Measurements from ENCODE around the gene BTBD9.
A peak's percentile ranks its signal among the peaks of the same experiment; 100 is the strongest.

BTBD9 gene

GRCh38 chr6:38686270-38687042 lies 46.7 kb upstream of the BTBD9 start:
- Histone ChIP-seq H3K18ac (ENCODE audit: low read depth in 1 of 2, low read length in 2 of 2) (no peak overlapping the region), H2BK12ac (ENCODE audit: low read length in 2 of 2) (no peak overlapping the region), H2BK120ac (ENCODE audit: low read depth, low read length) (peak overlapping the region; percentile 4), H3K14ac (ENCODE audit: low read length in 2 of 2) (no peak overlapping the region), H3K27me3 (ENCODE audit: control insufficient read depth in 1 of 2, insufficient read depth in 1 of 2, low read length in 2 of 2) (no peaks in the 10 kb centered on the region), H3K79me1 (replicated peaks; ENCODE audit: low read length, poor library complexity, severe bottlenecking) (peaks cover 18% of the 10 kb centered on the region), H2AK5ac (ENCODE audit: low read length, severe bottlenecking) (no peak overlapping the region), H3K9ac (ENCODE audit: low read length) (no peak overlapping the region), H3K9me3 (ENCODE audit: control insufficient read depth, low read length) (no peaks in the 10 kb centered on the region), H3K23ac (ENCODE audit: low read length in 2 of 2) (no peak overlapping the region), H2AFZ (ENCODE audit: low read depth, low read length) (no peak overlapping the region), H3K4me2 (ENCODE audit: low read length, poor library complexity, severe bottlenecking) (no peak overlapping the region), H3K36me3 (ENCODE audit: control insufficient read depth in 1 of 2, insufficient read depth in 2 of 2, low read depth in 1 of 2, low read length in 2 of 2) (peaks cover 3 to 37% of the 10 kb centered on the region in 2 experiments), H3K27ac (ENCODE audit: low read length, poor library complexity, severe bottlenecking) (no peak overlapping the region), H3K4me3 (ENCODE audit: insufficient read depth in 1 of 2, low read depth in 1 of 2, low read length in 2 of 2) (no peak overlapping the region), H4K91ac (ENCODE audit: low read length) (no peak overlapping the region), H3K4ac (ENCODE audit: low read depth in 1 of 2, low read length in 2 of 2) (no peak overlapping the region), H3K4me1 (ENCODE audit: control insufficient read depth, insufficient read depth, low read depth, low read length) (peaks cover 2% of the 10 kb centered on the region), H2BK5ac (ENCODE audit: low read depth, low read length, poor library complexity, severe bottlenecking) (no peak overlapping the region), H2BK15ac (ENCODE audit: low read depth, poor library complexity, severe bottlenecking) (no peak overlapping the region), H4K8ac (ENCODE audit: low read length) (no peak overlapping the region)
- no peak for DNase-seq
- WGBS, result 99% methylated on average over 4 of the region's 4 CpGs

- Histone ChIP-seq H3K79me1 (replicated peaks; ENCODE audit: low read length, poor library complexity, severe bottlenecking) (peaks cover 18% of the 10 kb centered on the region), H3K4me3 (ENCODE audit: insufficient read depth in 1 of 2, low read depth in 1 of 2, low read length in 2 of 2) (no peak overlapping the region), H2BK12ac (ENCODE audit: low read length in 2 of 2) (no peak overlapping the region), H2BK15ac (ENCODE audit: low read depth, poor library complexity, severe bottlenecking) (no peak overlapping the region), H2BK120ac (ENCODE audit: low read depth, low read length) (no peak overlapping the region), H4K8ac (ENCODE audit: low read length) (no peak overlapping the region), H4K91ac (ENCODE audit: low read length) (no peak overlapping the region), H2AK5ac (ENCODE audit: low read length, severe bottlenecking) (no peak overlapping the region), H2BK5ac (ENCODE audit: low read depth, low read length, poor library complexity, severe bottlenecking) (no peak overlapping the region), H3K18ac (ENCODE audit: low read depth in 1 of 2, low read length in 2 of 2) (no peak overlapping the region), H2AFZ (ENCODE audit: low read depth, low read length) (no peak overlapping the region), H3K36me3 (ENCODE audit: control insufficient read depth in 1 of 2, insufficient read depth in 2 of 2, low read depth in 1 of 2, low read length in 2 of 2) (peaks cover 9 to 46% of the 10 kb centered on the region in 2 experiments), H3K14ac (ENCODE audit: low read length in 2 of 2) (no peak overlapping the region), H3K4me1 (ENCODE audit: control insufficient read depth, insufficient read depth, low read depth, low read length) (peaks cover 2% of the 10 kb centered on the region), H3K4me2 (ENCODE audit: low read length, poor library complexity, severe bottlenecking) (no peak overlapping the region), H3K9me3 (ENCODE audit: control insufficient read depth, low read length) (no peaks in the 10 kb centered on the region), H3K27me3 (ENCODE audit: control insufficient read depth in 1 of 2, insufficient read depth in 1 of 2, low read length in 2 of 2) (no peaks in the 10 kb centered on the region), H3K23ac (ENCODE audit: low read length in 2 of 2) (no peak overlapping the region), H3K27ac (ENCODE audit: low read length, poor library complexity, severe bottlenecking) (no peak overlapping the region), H3K9ac (ENCODE audit: low read length) (no peak overlapping the region), H3K4ac (ENCODE audit: low read depth in 1 of 2, low read length in 2 of 2) (no peak overlapping the region)
- no peak for DNase-seq
- WGBS, result 95% methylated on average over 3 of the region's 3 CpGs
These were observed 45.2 kb upstream of the BTBD9 start for GRCh38 chr6:38684904-38685303.

- Histone ChIP-seq H3K36me3 (ENCODE audit: control insufficient read depth in 1 of 2, insufficient read depth in 2 of 2, low read depth in 1 of 2, low read length in 2 of 2) (peaks cover 10 to 51% of the 10 kb centered on the region in 2 experiments), H3K23ac (ENCODE audit: low read length in 2 of 2) (no peak overlapping the region), H3K4me3 (ENCODE audit: insufficient read depth in 1 of 2, low read depth in 1 of 2, low read length in 2 of 2) (no peak overlapping the region), H3K4me1 (ENCODE audit: control insufficient read depth, insufficient read depth, low read depth, low read length) (peaks cover 2% of the 10 kb centered on the region), H2BK120ac (ENCODE audit: low read depth, low read length) (no peak overlapping the region), H2BK5ac (ENCODE audit: low read depth, low read length, poor library complexity, severe bottlenecking) (no peak overlapping the region), H2AK5ac (ENCODE audit: low read length, severe bottlenecking) (no peak overlapping the region), H2AFZ (ENCODE audit: low read depth, low read length) (no peak overlapping the region), H2BK15ac (ENCODE audit: low read depth, poor library complexity, severe bottlenecking) (no peak overlapping the region), H4K91ac (ENCODE audit: low read length) (no peak overlapping the region), H3K79me1 (replicated peaks; ENCODE audit: low read length, poor library complexity, severe bottlenecking) (peaks cover 20% of the 10 kb centered on the region), H3K27ac (ENCODE audit: low read length, poor library complexity, severe bottlenecking) (no peak overlapping the region), H3K4me2 (ENCODE audit: low read length, poor library complexity, severe bottlenecking) (no peak overlapping the region), H3K27me3 (ENCODE audit: control insufficient read depth in 1 of 2, insufficient read depth in 1 of 2, low read length in 2 of 2) (no peaks in the 10 kb centered on the region), H3K14ac (ENCODE audit: low read length in 2 of 2) (no peak overlapping the region), H3K9me3 (ENCODE audit: control insufficient read depth, low read length) (no peaks in the 10 kb centered on the region), H2BK12ac (ENCODE audit: low read length in 2 of 2) (no peak overlapping the region), H3K9ac (ENCODE audit: low read length) (no peak overlapping the region), H3K4ac (ENCODE audit: low read depth in 1 of 2, low read length in 2 of 2) (no peak overlapping the region), H4K8ac (ENCODE audit: low read length) (no peak overlapping the region), H3K18ac (ENCODE audit: low read depth in 1 of 2, low read length in 2 of 2) (no peak overlapping the region)
- DNase-seq, result no peak
- WGBS, result no CpG with 5 or more reads among the region's 1 CpG
These were observed 44.5 kb upstream of the BTBD9 start for GRCh38 chr6:38684237-38684636.

- Histone ChIP-seq H3K9me3 (ENCODE audit: control insufficient read depth, low read length) (no peaks in the 10 kb centered on the region), H3K23ac (ENCODE audit: low read length in 2 of 2) (no peak overlapping the region), H2BK120ac (ENCODE audit: low read depth, low read length) (no peak overlapping the region), H2BK15ac (ENCODE audit: low read depth, poor library complexity, severe bottlenecking) (no peak overlapping the region), H2BK5ac (ENCODE audit: low read depth, low read length, poor library complexity, severe bottlenecking) (no peak overlapping the region), H3K27ac (ENCODE audit: low read length, poor library complexity, severe bottlenecking) (no peak overlapping the region), H4K91ac (ENCODE audit: low read length) (no peak overlapping the region), H3K4me3 (ENCODE audit: insufficient read depth in 1 of 2, low read depth in 1 of 2, low read length in 2 of 2) (no peak overlapping the region), H3K4me2 (ENCODE audit: low read length, poor library complexity, severe bottlenecking) (no peak overlapping the region), H3K4ac (ENCODE audit: low read depth in 1 of 2, low read length in 2 of 2) (no peak overlapping the region), H3K79me1 (replicated peaks; ENCODE audit: low read length, poor library complexity, severe bottlenecking) (peaks cover 21% of the 10 kb centered on the region), H2AK5ac (ENCODE audit: low read length, severe bottlenecking) (no peak overlapping the region), H2AFZ (ENCODE audit: low read depth, low read length) (no peak overlapping the region), H2BK12ac (ENCODE audit: low read length in 2 of 2) (no peak overlapping the region), H3K14ac (ENCODE audit: low read length in 2 of 2) (no peak overlapping the region), H3K9ac (ENCODE audit: low read length) (no peak overlapping the region), H4K8ac (ENCODE audit: low read length) (no peak overlapping the region), H3K27me3 (ENCODE audit: control insufficient read depth in 1 of 2, insufficient read depth in 1 of 2, low read length in 2 of 2) (no peaks in the 10 kb centered on the region), H3K18ac (ENCODE audit: low read depth in 1 of 2, low read length in 2 of 2) (no peak overlapping the region), H3K4me1 (ENCODE audit: control insufficient read depth, insufficient read depth, low read depth, low read length) (peaks cover 2% of the 10 kb centered on the region), H3K36me3 (ENCODE audit: control insufficient read depth in 1 of 2, insufficient read depth in 2 of 2, low read depth in 1 of 2, low read length in 2 of 2) (peaks cover 21 to 71% of the 10 kb centered on the region in 2 experiments)
- no peak for DNase-seq
- no CpG with 5 or more reads among the region's 2 CpGs for WGBS
These were observed 42.1 kb upstream of the BTBD9 start for GRCh38 chr6:38681850-38682249.

Measured in mesenchymal stem cell (in vitro differentiated cells and primary cell).